Mammary epithelial cell (primary cell): ENCODE results near the gene MEIKIN.

Source experiments
- CTCF ChIP-seq, 2 donors: IDR thresholded peaks in 1 of 2; conservative IDR thresholded peaks in 1 of 2; 2 replicates each; pipeline ENCODE4 v1.5.1; 2011 to 2012; ENCODE audit warnings: inconsistent platforms in 2 of 2, low read length in 2 of 2, mild to moderate bottlenecking in 2 of 2, control low read depth in 1 of 2, low read depth in 1 of 2; ENCODE audit not compliant: insufficient read depth in 1 of 2; ENCODE audit errors: extremely low read depth in 1 of 2
- EZH2 ChIP-seq: IDR thresholded peaks from 2 replicates; pipeline ENCODE4 v1.6.1; 2012; ENCODE audit warnings: low read length, inconsistent platforms, borderline replicate concordance

- no peak for TF ChIP-seq CTCF (conservative IDR thresholded peaks at IDR 0.05 in 1 of 2, IDR thresholded peaks at IDR 0.05 in 1 of 2; ENCODE audit: extremely low read depth in 1 of 2, insufficient read depth in 1 of 2, low read depth in 1 of 2, low read length in 2 of 2)
- TF ChIP-seq EZH2 = no peak
Observed at GRCh38 chr5:131786036-131786435, 159.4 kb downstream of the MEIKIN start.
